ENCODE measurements around the gene TRAPPC12. TPM values are rescaled to one million over a fixed set of nuclear protein-coding genes. Genes with fewer than 3 reads are reported as not detected.
A peak's percentile ranks its signal among the peaks of the same experiment; 100 is the strongest.
"Not testable (repeated sequence)": the region's sequence is repeated elsewhere in the genome, so short reads cannot be mapped to it uniquely, and the experiment has no call there.

The TRAPPC12 gene
- total RNA-seq, 1 donor from 2014 or later: 55.1 TPM

GRCh38 chr2:3354986-3355385 is 24.5 kb upstream of the TRAPPC12 start:
- no peak for DNase-seq (ENCODE audit: low read depth)
- H3K4me3 ChIP-seq (ENCODE audit: low read depth, low read length): no peak overlapping the region
- TF ChIP-seq CTCF (conservative IDR thresholded peaks at IDR 0.05; ENCODE audit: low read depth, low read length): no peak

- peak overlapping the region; percentile 50 for H3K4me3 ChIP-seq (ENCODE audit: low read depth, low read length)
- no peak for DNase-seq (ENCODE audit: low read depth)
- no peak for TF ChIP-seq CTCF (conservative IDR thresholded peaks at IDR 0.05; ENCODE audit: low read depth, low read length)
Observed at GRCh38 chr2:3355951-3356569, 23.4 kb upstream of the TRAPPC12 start.

GRCh38 chr2:3356799-3357198 is 22.7 kb upstream of the TRAPPC12 start:
- no peak for DNase-seq (ENCODE audit: low read depth)
- no peak for TF ChIP-seq CTCF (conservative IDR thresholded peaks at IDR 0.05; ENCODE audit: low read depth, low read length)
- H3K4me3 ChIP-seq (ENCODE audit: low read depth, low read length): peak overlapping the region; percentile 50

- not testable (repeated sequence) for DNase-seq (ENCODE audit: low read depth); H3K4me3 ChIP-seq (ENCODE audit: low read depth, low read length)
Observed at GRCh38 chr2:3357446-3357845, 22.0 kb upstream of the TRAPPC12 start.

- DNase-seq (ENCODE audit: low read depth): no peak
- no peak for TF ChIP-seq CTCF (conservative IDR thresholded peaks at IDR 0.05; ENCODE audit: low read depth, low read length)
- H3K4me3 ChIP-seq (ENCODE audit: low read depth, low read length): no peak overlapping the region
Observed at GRCh38 chr2:3357926-3358325, 21.6 kb upstream of the TRAPPC12 start.

GRCh38 chr2:3361518-3362389 is 17.7 kb upstream of the TRAPPC12 start:
- H3K4me3 ChIP-seq (ENCODE audit: low read depth, low read length): no peak overlapping the region
- no peak for DNase-seq (ENCODE audit: low read depth)
- TF ChIP-seq CTCF (conservative IDR thresholded peaks at IDR 0.05; ENCODE audit: low read depth, low read length): no peak

GRCh38 chr2:3365219-3365618 is 14.3 kb upstream of the TRAPPC12 start:
- TF ChIP-seq CTCF (conservative IDR thresholded peaks at IDR 0.05; ENCODE audit: low read depth, low read length): no peak
- DNase-seq (ENCODE audit: low read depth): no peak
- H3K4me3 ChIP-seq (ENCODE audit: low read depth, low read length): no peak overlapping the region

All from epithelial cell of proximal tubule (primary cell).